ENCODE data around the gene PDE6G.

GRCh38 chr17:81644976-81645952, 11.1 kb downstream of the PDE6G start:
- TF ChIP-seq CTCF (IDR thresholded peaks at IDR 0.05) (no peak), POLR2A (IDR thresholded peaks at IDR 0.05) (no peak)

Data from body of pancreas (tissue), 4 donors.